GM19463 (cell line): ENCODE data around the gene CDC14A.
A peak's percentile ranks its signal among the peaks of the same experiment; 100 is the strongest.
"Not testable (repeated sequence)": the region's sequence is repeated elsewhere in the genome, so short reads cannot be mapped to it uniquely, and the experiment has no call there.

Experiments used
- ATAC-seq: cut with Tn5 transposase; IDR thresholded peaks from one replicate; pipeline ENCODE4 v1.9.1; 2021; ENCODE audit warnings: mild to moderate bottlenecking, moderate library complexity; ENCODE audit not compliant: unreplicated experiment

Gene CDC14A

GRCh38 chr1:100352267-100353070 is at the start of gene CDC14A:
CDC14A (plus strand) TSS chr1:100352506; CDS start chr1:100352955, 449 bp downstream.
- ATAC-seq, result peak; percentile 61

- no peak for ATAC-seq
Observed at GRCh38 chr1:100302739-100303138, 49.6 kb upstream of the CDC14A start.

- no peak for ATAC-seq
Observed at GRCh38 chr1:100304227-100304626, 48.1 kb upstream of the CDC14A start.

GRCh38 chr1:100304921-100305320 is 47.4 kb upstream of the CDC14A start:
- no peak for ATAC-seq

- no peak for ATAC-seq
Observed at GRCh38 chr1:100305954-100306353, 46.4 kb upstream of the CDC14A start.

GRCh38 chr1:100306735-100307313 is 45.5 kb upstream of the CDC14A start:
- no peak for ATAC-seq

GRCh38 chr1:100308777-100309176 is 43.5 kb upstream of the CDC14A start:
- no peak for ATAC-seq

GRCh38 chr1:100309863-100310262 is 42.4 kb upstream of the CDC14A start:
- ATAC-seq, result no peak

GRCh38 chr1:100313382-100313781 is 38.9 kb upstream of the CDC14A start:
- ATAC-seq, result no peak

GRCh38 chr1:100316622-100317021 is 35.7 kb upstream of the CDC14A start:
- ATAC-seq, result no peak

GRCh38 chr1:100320311-100321099 is 31.8 kb upstream of the CDC14A start:
- ATAC-seq, result no peak

- no peak for ATAC-seq
Observed at GRCh38 chr1:100321100-100321493, 31.2 kb upstream of the CDC14A start.

- ATAC-seq, result no peak
Observed at GRCh38 chr1:100321506-100321905, 30.8 kb upstream of the CDC14A start.

GRCh38 chr1:100322436-100323211 is 29.7 kb upstream of the CDC14A start:
- peak; percentile 53 for ATAC-seq

GRCh38 chr1:100323419-100324106 is 28.7 kb upstream of the CDC14A start:
- no peak for ATAC-seq

GRCh38 chr1:100325415-100326324 is 26.6 kb upstream of the CDC14A start:
- no peak for ATAC-seq

GRCh38 chr1:100326325-100326670 is 26.0 kb upstream of the CDC14A start:
- ATAC-seq, result not testable (repeated sequence)

GRCh38 chr1:100328133-100328532 is 24.2 kb upstream of the CDC14A start:
- no peak for ATAC-seq

GRCh38 chr1:100331146-100331545 is 21.2 kb upstream of the CDC14A start:
- ATAC-seq, result not testable (repeated sequence)
